Activated naive CD4-positive, alpha-beta T cell treated with anti-CD3 and anti-CD28 coated beads for 36 hours (primary cell): ENCODE results near the gene KIF16B. TPM values are rescaled to one million over a fixed set of nuclear protein-coding genes. Genes with fewer than 3 reads are reported as not detected.

Experiments used
- CTCF ChIA-PET: fragments of 350-600 bp; sonication (Branson Sonifier 250); formaldehyde crosslinking; loops from one replicate; lab custom pipeline; 2021; ENCODE audit warnings: antibody characterized with exemption; lab: Charles Lee
- DNase-seq: peaks from one replicate; pipeline ENCODE4 v3.0.0-alpha.2; 2020
- H3K27ac Mint-ChIP-seq: one replicate; pipeline ENCODE4 v1.8.0; 2021; ENCODE audit warnings: mild to moderate bottlenecking, mixed read lengths
- H3K27me3 Mint-ChIP-seq: one replicate; pipeline ENCODE4 v1.8.0; 2021; ENCODE audit warnings: low read depth, mixed read lengths
- H3K36me3 Mint-ChIP-seq: one replicate; pipeline ENCODE4 v1.8.0; 2021; ENCODE audit warnings: low read depth, mixed read lengths
- H3K4me1 Mint-ChIP-seq: one replicate; pipeline ENCODE4 v1.8.0; 2021; ENCODE audit warnings: low read depth, mixed read lengths
- H3K4me3 Mint-ChIP-seq: one replicate; pipeline ENCODE4 v1.8.0; 2021; ENCODE audit warnings: mild to moderate bottlenecking, moderate library complexity, mixed read lengths
- H3K9me3 Mint-ChIP-seq: one replicate; pipeline ENCODE4 v1.8.0; 2021; ENCODE audit warnings: mixed read lengths
- intact Hi-C: fragments of 100-400 bp; cut with micrococcal nuclease; formaldehyde crosslinking; loops from one replicate; pipeline ENCODE4 v1.15.1; 2023
- total RNA-seq, 2 experiments: library from RNA; stranded (reverse); gene quantifications; one replicate each; pipeline ENCODE4 v1.2.3, GENCODE V29; 2021

KIF16B gene
- total RNA-seq, 2 experiments from 2014 or later, result 5.1 to 5.6 TPM

- intact Hi-C loops, result no loop called here
- CTCF ChIA-PET, result no interaction called here
- Mint-ChIP-seq H3K9me3 (no peaks in the 10 kb centered on the region), H3K4me1 (no peaks in the 10 kb centered on the region), H3K4me3 (no peak overlapping the region), H3K27ac (no peak overlapping the region), H3K36me3 (no peaks in the 10 kb centered on the region), H3K27me3 (peaks cover 20% of the 10 kb centered on the region)
- DNase-seq, result no peak
These were observed 15.0 kb upstream of the KIF16B start for GRCh38 chr20:16588241-16588640.

- no peaks in the 10 kb centered on the region for H3K4me1 Mint-ChIP-seq
- peaks cover 18% of the 10 kb centered on the region for H3K27me3 Mint-ChIP-seq
- no peak for DNase-seq
- CTCF ChIA-PET, result no interaction called here
- no peaks in the 10 kb centered on the region for H3K9me3 Mint-ChIP-seq
- no peak overlapping the region for H3K4me3 Mint-ChIP-seq
- no peak overlapping the region for H3K27ac Mint-ChIP-seq
- intact Hi-C loops, result no loop called here
- no peaks in the 10 kb centered on the region for H3K36me3 Mint-ChIP-seq
These were observed 13.8 kb upstream of the KIF16B start for GRCh38 chr20:16587066-16587465.

GRCh38 chr20:16583474-16583873 lies 10.2 kb upstream of the KIF16B start:
- Mint-ChIP-seq H3K36me3 (no peaks in the 10 kb centered on the region), H3K9me3 (no peaks in the 10 kb centered on the region), H3K27me3 (peaks cover 9% of the 10 kb centered on the region), H3K4me3 (no peak overlapping the region), H3K4me1 (no peaks in the 10 kb centered on the region), H3K27ac (no peak overlapping the region)
- no peak for DNase-seq
- intact Hi-C loops, result no loop called here
- CTCF ChIA-PET, result no interaction called here

- CTCF ChIA-PET, result no interaction called here
- intact Hi-C loops, result no loop called here
- no peaks in the 10 kb centered on the region for H3K27me3 Mint-ChIP-seq
- no peak overlapping the region for H3K4me3 Mint-ChIP-seq
- H3K4me1 Mint-ChIP-seq, result no peaks in the 10 kb centered on the region
- no peak for DNase-seq
- H3K27ac Mint-ChIP-seq, result no peak overlapping the region
- H3K9me3 Mint-ChIP-seq, result no peaks in the 10 kb centered on the region
- no peaks in the 10 kb centered on the region for H3K36me3 Mint-ChIP-seq
These were observed 8.0 kb upstream of the KIF16B start for GRCh38 chr20:16581241-16581640.

GRCh38 chr20:16580620-16581019 lies 7.4 kb upstream of the KIF16B start:
- no peak for DNase-seq
- Mint-ChIP-seq H3K27me3 (no peaks in the 10 kb centered on the region), H3K27ac (no peak overlapping the region), H3K4me3 (no peak overlapping the region), H3K9me3 (no peaks in the 10 kb centered on the region), H3K4me1 (peaks cover 2% of the 10 kb centered on the region), H3K36me3 (no peaks in the 10 kb centered on the region)
- CTCF ChIA-PET, result no interaction called here
- intact Hi-C loops, result no loop called here

- DNase-seq, result no peak
- Mint-ChIP-seq H3K4me1 (peaks cover 7% of the 10 kb centered on the region), H3K27ac (no peak overlapping the region), H3K4me3 (no peak overlapping the region), H3K9me3 (no peaks in the 10 kb centered on the region), H3K36me3 (no peaks in the 10 kb centered on the region), H3K27me3 (no peaks in the 10 kb centered on the region)
- intact Hi-C loops, result no loop called here
- CTCF ChIA-PET, result no interaction called here
These were observed 6.9 kb upstream of the KIF16B start for GRCh38 chr20:16580147-16580546.

GRCh38 chr20:16576219-16576618 lies 3.0 kb upstream of the KIF16B start:
- no peaks in the 10 kb centered on the region for H3K27me3 Mint-ChIP-seq
- DNase-seq, result no peak
- intact Hi-C loops, result loop anchor here (10.0 kb wide), 2 partner anchors 1109 to 1709 kb away; partner anchors contain the start of genes RRBP1 and ZNF133
- CTCF ChIA-PET, result no interaction called here
- H3K9me3 Mint-ChIP-seq, result no peaks in the 10 kb centered on the region
- no peak overlapping the region for H3K27ac Mint-ChIP-seq
- H3K4me3 Mint-ChIP-seq, result peak overlapping the region; percentile 88
- H3K36me3 Mint-ChIP-seq, result peaks cover 1% of the 10 kb centered on the region
- H3K4me1 Mint-ChIP-seq, result peaks cover 27% of the 10 kb centered on the region

GRCh38 chr20:16575390-16576140 lies 2.3 kb upstream of the KIF16B start:
- CTCF ChIA-PET, result interaction anchor here (0.6 to 1.5 kb wide), 2 partner anchors 92 to 100 kb away, joined by 3 read pairs; no protein-coding TSS in a partner anchor
- H3K27me3 Mint-ChIP-seq, result no peaks in the 10 kb centered on the region
- peaks cover 1% of the 10 kb centered on the region for H3K36me3 Mint-ChIP-seq
- intact Hi-C loops, result loop anchor here (1.0 to 10.0 kb wide), 3 partner anchors 24 to 1709 kb away; partner anchors contain the start of genes RRBP1 and ZNF133
- peak overlapping the region; percentile 85 for H3K27ac Mint-ChIP-seq
- peak; percentile 7 for DNase-seq
- no peaks in the 10 kb centered on the region for H3K9me3 Mint-ChIP-seq
- H3K4me1 Mint-ChIP-seq, result peaks cover 33% of the 10 kb centered on the region
- peak overlapping the region; percentile 88 for H3K4me3 Mint-ChIP-seq

- H3K27me3 Mint-ChIP-seq, result no peaks in the 10 kb centered on the region
- peaks cover 35% of the 10 kb centered on the region for H3K4me1 Mint-ChIP-seq
- CTCF ChIA-PET, result interaction anchor here (1.5 kb wide), 1 partner anchor 99 kb away, joined by 3 read pairs; no protein-coding TSS in a partner anchor
- no peaks in the 10 kb centered on the region for H3K9me3 Mint-ChIP-seq
- H3K4me3 Mint-ChIP-seq, result peak overlapping the region; percentile 88
- peak overlapping the region; percentile 85 for H3K27ac Mint-ChIP-seq
- peak; percentile 89 for DNase-seq
- intact Hi-C loops, result loop anchor here (1.0 to 10.0 kb wide), 4 partner anchors 24 to 1710 kb away; partner anchors contain the start of genes KAT14, PET117, RRBP1 and ZNF133
- peaks cover 1% of the 10 kb centered on the region for H3K36me3 Mint-ChIP-seq
These were observed 1.6 kb upstream of the KIF16B start for GRCh38 chr20:16574656-16575355.

GRCh38 chr20:16571333-16571732 lies 1.9 kb downstream of the KIF16B start:
- intact Hi-C loops, result loop anchor here (5.0 to 10.0 kb wide), 3 partner anchors 1113 to 1713 kb away; partner anchors contain the start of genes KAT14, PET117, RRBP1 and ZNF133
- H3K4me3 Mint-ChIP-seq, result no peak overlapping the region
- no peaks in the 10 kb centered on the region for H3K9me3 Mint-ChIP-seq
- peaks cover 35% of the 10 kb centered on the region for H3K4me1 Mint-ChIP-seq
- H3K27ac Mint-ChIP-seq, result no peak overlapping the region
- H3K36me3 Mint-ChIP-seq, result peaks cover 1% of the 10 kb centered on the region
- no peaks in the 10 kb centered on the region for H3K27me3 Mint-ChIP-seq
- DNase-seq, result no peak
- CTCF ChIA-PET, result no interaction called here

- DNase-seq, result no peak
- CTCF ChIA-PET, result no interaction called here
- Mint-ChIP-seq H3K4me1 (peaks cover 34% of the 10 kb centered on the region), H3K36me3 (no peaks in the 10 kb centered on the region), H3K4me3 (no peak overlapping the region), H3K27ac (no peak overlapping the region), H3K9me3 (peaks cover 3% of the 10 kb centered on the region), H3K27me3 (no peaks in the 10 kb centered on the region)
- intact Hi-C loops, result loop anchor here (5.0 to 10.0 kb wide), 3 partner anchors 1115 to 1715 kb away; partner anchors contain the start of genes KAT14, PET117, RRBP1 and ZNF133
These were observed 3.7 kb downstream of the KIF16B start for GRCh38 chr20:16569246-16570153.

- Mint-ChIP-seq H3K27me3 (no peaks in the 10 kb centered on the region), H3K9me3 (peaks cover 3% of the 10 kb centered on the region), H3K4me3 (no peak overlapping the region), H3K36me3 (no peaks in the 10 kb centered on the region), H3K27ac (no peak overlapping the region), H3K4me1 (peaks cover 16% of the 10 kb centered on the region)
- intact Hi-C loops, result no loop called here
- DNase-seq, result no peak
- CTCF ChIA-PET, result no interaction called here
These were observed 7.2 kb downstream of the KIF16B start for GRCh38 chr20:16566080-16566479.
